ENCODE results near the gene CMYA5.

- TF ChIP-seq CTCF (IDR thresholded peaks at IDR 0.05): no peak
- TF ChIP-seq POLR2A (IDR thresholded peaks at IDR 0.05): no peak
These were observed 104.7 kb downstream of the CMYA5 start for GRCh38 chr5:79794347-79794746.
